Testis (tissue), 3 donors: ENCODE measurements around the gene WDR20. TPM values are rescaled to one million over a fixed set of nuclear protein-coding genes. Genes with fewer than 3 reads are reported as not detected.
A peak's percentile ranks its signal among the peaks of the same experiment; 100 is the strongest.

Experiments
- DNase-seq: peaks from one replicate; pipeline ENCODE4 v3.0.0-alpha.2; 2019
- H3K27ac ChIP-seq, 2 donors: fragments of 200-600 bp; sonication (generic); one replicate each; pipeline ENCODE4 v1.5.1; 2019
- H3K27me3 ChIP-seq: fragments of 200-600 bp; sonication (generic); one replicate; pipeline ENCODE4 v1.5.1; 2019
- H3K36me3 ChIP-seq: fragments of 200-600 bp; sonication (generic); one replicate; pipeline ENCODE4 v1.5.1; 2017; ENCODE audit warnings: low read depth; ENCODE audit errors: missing control alignments
- H3K4me1 ChIP-seq: fragments of 200-600 bp; sonication (generic); one replicate; pipeline ENCODE4 v1.5.1; 2019
- H3K4me3 ChIP-seq, 2 donors: fragments of 200-600 bp; sonication (generic); one replicate each; pipeline ENCODE4 v1.5.1; 2017 to 2019
- H3K9me3 ChIP-seq: fragments of 200-600 bp; sonication (generic); one replicate; pipeline ENCODE4 v1.5.1; 2017
- CTCF ChIP-seq, 3 experiments: fragments of 450-650 bp in 2 of 3; fragments of 200-600 bp in 1 of 3; sonication (generic) in 1 of 3; IDR thresholded peaks; one replicate each; pipeline ENCODE4 v1.5.1; 2016 to 2019; ENCODE audit warnings: antibody characterized with exemption in 3 of 3, mild to moderate bottlenecking in 2 of 3, moderate library complexity in 1 of 3
- POLR2A ChIP-seq: fragments of 450-650 bp; IDR thresholded peaks from one replicate; pipeline ENCODE4 v1.6.1; 2017; ENCODE audit warnings: antibody characterized with exemption, mild to moderate bottlenecking, moderate library complexity
- WGBS, 2 donors: methylation state at CpG; one replicate each; pipeline ENCODE4 v1.1.5; 2018; 5-methylcytosine and 5-hydroxymethylcytosine counted together
- intact Hi-C: fragments of 100-400 bp; cut with DNase I; formaldehyde crosslinking; loops from one replicate; pipeline ENCODE4 v1.15.1; 2023; ENCODE audit warnings: low total_unique reads
- polyA plus RNA-seq: library from polyadenylated mRNA; stranded (reverse); fragments of 350-450 nt; fragmentation: Illumina TruSeq; extraction: RNeasy Lipid Tissue Mini Kit (QIAGEN cat#74804); gene quantifications from one replicate; pipeline ENCODE4 v1.2.3, GENCODE V29; 2014; ENCODE audit warnings: low read depth, low replicate concordance; ENCODE audit not compliant: insufficient read depth
- total RNA-seq, 2 donors: library from RNA; depleted of rRNA; stranded (reverse); fragments of >200 nt; gene quantifications; one replicate each; pipeline ENCODE4 v1.2.3, GENCODE V29; 2016

The WDR20 gene
- total and polyA plus RNA-seq, 3 donors from 2014 or later = 46.5 to 69.2 (median 56.4) TPM

- no peak overlapping the region for H3K27ac ChIP-seq
- no peaks in the 10 kb centered on the region for H3K36me3 ChIP-seq
- intact Hi-C loops = no loop called here
- TF ChIP-seq CTCF (IDR thresholded peaks at IDR 0.05) (no peak), POLR2A (no peak)
- no peak overlapping the region for H3K4me3 ChIP-seq
- no peaks in the 10 kb centered on the region for H3K27me3 ChIP-seq
- H3K9me3 ChIP-seq = no peaks in the 10 kb centered on the region
- no peak for DNase-seq
- 85 to 96% methylated on average over 24 to 25 of the region's 25 CpGs for WGBS, 2 donors
- H3K4me1 ChIP-seq = peaks cover 19% of the 10 kb centered on the region
Measured at GRCh38 chr14:102213984-102214658, 74.4 kb downstream of the WDR20 start.

- H3K4me3 ChIP-seq = no peak overlapping the region
- intact Hi-C loops = no loop called here
- H3K9me3 ChIP-seq = no peaks in the 10 kb centered on the region
- TF ChIP-seq CTCF (IDR thresholded peaks at IDR 0.05) (no peak), POLR2A (no peak)
- peak overlapping the region in 1 of 2 donors; percentile 76 for H3K27ac ChIP-seq
- H3K4me1 ChIP-seq = peaks cover 19% of the 10 kb centered on the region
- DNase-seq = peak; percentile 57
- no peaks in the 10 kb centered on the region for H3K36me3 ChIP-seq
- H3K27me3 ChIP-seq = no peaks in the 10 kb centered on the region
- WGBS, 2 donors = 40 to 48% methylated on average over 12 of the region's 12 CpGs
Measured at GRCh38 chr14:102215071-102215470, 75.4 kb downstream of the WDR20 start.

- Histone ChIP-seq H3K4me3 (no peak overlapping the region), H3K36me3 (no peaks in the 10 kb centered on the region), H3K27ac (peak overlapping the region; percentile 31 to 76), H3K27me3 (no peaks in the 10 kb centered on the region), H3K4me1 (peaks cover 19% of the 10 kb centered on the region), H3K9me3 (no peaks in the 10 kb centered on the region)
- DNase-seq = peak; percentile 37
- intact Hi-C loops = no loop called here
- TF ChIP-seq POLR2A (no peak), CTCF (IDR thresholded peaks at IDR 0.05) (no peak)
- 61 to 74% methylated on average over 17 to 20 of the region's 20 CpGs for WGBS, 2 donors
Measured at GRCh38 chr14:102215576-102216250, 76.0 kb downstream of the WDR20 start.

GRCh38 chr14:102217399-102217798, 77.7 kb downstream of the WDR20 start:
- Histone ChIP-seq H3K27me3 (no peaks in the 10 kb centered on the region), H3K36me3 (no peaks in the 10 kb centered on the region), H3K9me3 (no peaks in the 10 kb centered on the region), H3K4me1 (peaks cover 19% of the 10 kb centered on the region), H3K4me3 (no peak overlapping the region), H3K27ac (no peak overlapping the region)
- no peak for DNase-seq
- intact Hi-C loops = no loop called here
- 91 to 97% methylated on average over 8 to 10 of the region's 10 CpGs for WGBS, 2 donors
- no peak for TF ChIP-seq CTCF (IDR thresholded peaks at IDR 0.05)
- TF ChIP-seq POLR2A = no peak
